ENCODE data around the gene EDEM3.
A peak's percentile ranks its signal among the peaks of the same experiment; 100 is the strongest.
"Not testable (repeated sequence)": the region's sequence is repeated elsewhere in the genome, so short reads cannot be mapped to it uniquely, and the experiment has no call there.

EDEM3 gene

GRCh38 chr1:184739070-184739469, 15.6 kb downstream of the EDEM3 start:
- no peak for DNase-seq

DNA sequence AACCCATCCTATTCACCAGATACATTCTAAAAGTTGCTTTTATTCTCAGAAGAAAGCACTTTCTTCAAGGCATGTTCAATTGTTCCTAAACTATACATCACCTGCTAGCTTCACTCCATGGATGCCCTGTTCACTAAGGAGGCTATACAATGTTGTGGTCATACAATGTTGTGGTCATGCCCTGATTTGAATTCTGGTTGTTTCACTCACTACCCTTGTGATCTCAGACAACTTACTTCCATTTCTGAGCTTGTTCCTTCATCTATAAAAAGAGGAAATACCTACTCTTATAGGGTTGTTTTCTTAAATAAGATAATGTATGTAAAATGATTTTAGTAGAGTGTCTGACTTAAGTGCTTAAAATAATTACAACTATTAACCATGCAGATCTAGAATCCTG, 19.7 kb downstream of the EDEM3 start:
- DNase-seq, result no peak

DNA sequence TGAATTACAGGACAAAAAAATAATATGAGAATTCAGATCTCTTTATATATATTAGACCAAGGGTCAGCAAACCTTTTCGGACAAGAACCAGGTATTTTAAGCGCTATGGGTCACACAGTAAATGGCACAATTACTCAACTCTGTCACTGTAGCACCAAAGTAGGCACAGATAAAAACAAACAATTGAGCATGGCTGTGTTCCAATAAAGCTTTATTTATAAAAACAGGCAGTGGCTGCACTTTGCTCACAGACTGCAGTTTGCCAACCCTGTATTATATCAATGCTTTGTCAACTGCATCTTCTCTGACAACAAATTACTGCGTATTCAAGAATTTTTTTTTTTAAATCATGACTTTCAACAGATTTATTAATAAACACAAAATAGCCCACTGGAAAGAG, 29.8 kb downstream of the EDEM3 start:
- DNase-seq, result no peak

GRCh38 chr1:184716158-184716557, 38.5 kb downstream of the EDEM3 start:
- DNase-seq, result no peak

GRCh38 chr1:184709418-184709817, 45.2 kb downstream of the EDEM3 start:
- no peak for DNase-seq

DNA sequence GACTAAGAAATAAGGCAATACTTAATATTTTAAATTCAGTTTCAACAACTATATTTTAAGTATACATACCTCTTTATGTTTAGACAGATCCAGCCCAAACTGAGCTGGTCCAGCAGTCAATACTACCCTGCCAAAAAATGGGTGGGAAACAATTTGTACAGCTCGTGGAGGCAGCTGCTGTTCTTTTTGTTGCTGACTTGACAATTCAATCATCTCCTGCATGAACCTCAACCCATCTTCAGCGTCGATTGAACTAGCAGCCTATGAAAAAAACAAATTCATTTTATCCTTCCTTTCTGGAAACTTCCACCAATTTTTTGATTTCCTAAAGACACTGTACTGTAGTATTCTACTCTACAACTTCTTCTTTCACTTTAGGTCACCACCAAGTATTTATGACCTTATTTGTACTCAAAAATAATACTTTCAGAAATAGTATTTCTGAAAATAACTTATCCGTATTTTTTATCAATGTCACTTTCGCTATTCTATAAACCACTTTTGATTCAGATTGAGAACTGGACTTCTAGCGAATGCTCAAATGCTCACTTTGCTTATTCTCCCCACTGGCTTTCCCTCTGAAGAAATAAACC, 46.5 kb downstream of the EDEM3 start:
- DNase-seq, result no peak

GRCh38 chr1:184705271-184705670, 49.4 kb downstream of the EDEM3 start:
- no peak for DNase-seq

DNA sequence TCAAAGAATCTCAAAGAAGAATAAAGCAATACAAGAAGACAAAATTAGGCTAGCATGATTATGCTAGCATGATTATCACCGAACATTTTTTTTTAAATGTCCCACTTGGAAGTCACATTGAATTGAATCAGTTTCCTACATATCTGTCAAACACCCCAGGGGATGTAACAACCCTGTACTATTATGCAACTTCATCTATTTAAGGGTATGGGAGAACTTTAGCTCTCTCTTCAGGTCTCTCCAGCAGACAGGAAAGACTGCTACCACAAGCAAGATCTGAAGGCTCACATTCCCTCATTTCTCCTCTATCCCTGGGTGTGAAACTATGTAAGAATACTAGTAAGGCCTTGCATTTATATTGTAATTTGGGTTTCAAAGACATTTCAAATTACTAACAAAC, 52.8 kb downstream of the EDEM3 start:
- no peak for DNase-seq

- DNase-seq, result no peak
These were observed 55.7 kb downstream of the EDEM3 start for GRCh38 chr1:184698969-184699368.

DNA sequence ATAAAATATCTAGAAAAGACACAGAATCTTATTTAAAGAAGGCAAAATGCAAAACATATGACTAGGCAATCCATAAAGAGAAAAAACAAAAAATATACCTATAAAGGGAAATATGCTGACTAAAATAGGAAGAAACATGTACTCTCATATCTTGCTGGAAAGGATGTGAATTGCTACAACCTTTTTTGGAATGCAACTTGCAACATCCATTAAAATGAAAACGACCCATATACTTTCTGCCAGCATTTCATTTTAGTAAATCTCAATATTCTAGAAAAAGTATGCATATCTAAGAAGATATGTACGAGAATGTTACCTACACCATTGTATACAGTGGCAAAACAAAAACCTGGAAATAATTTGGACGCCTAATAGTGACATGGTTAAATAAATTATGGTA, 56.6 kb downstream of the EDEM3 start:
- no peak for DNase-seq

DNA sequence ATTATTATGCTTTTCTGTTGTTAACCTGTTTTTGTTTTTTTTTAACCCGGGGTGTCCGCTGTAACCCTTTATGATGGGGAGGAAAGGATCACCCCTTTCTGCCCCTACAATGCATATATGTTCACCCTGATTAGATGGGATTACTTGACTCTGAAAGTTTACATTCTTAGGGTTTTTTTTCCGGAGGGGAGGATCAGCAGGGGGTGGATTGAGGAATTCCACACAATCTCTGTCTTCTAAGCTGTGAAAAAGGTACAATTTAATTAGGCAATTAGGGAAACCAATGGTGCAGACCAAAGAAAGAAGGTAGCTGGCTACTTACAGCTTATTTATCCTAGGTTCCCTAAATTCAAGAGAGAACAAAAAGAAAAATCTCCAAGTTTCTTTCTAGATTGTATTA, 58.3 kb downstream of the EDEM3 start:
- no peak for DNase-seq

DNA sequence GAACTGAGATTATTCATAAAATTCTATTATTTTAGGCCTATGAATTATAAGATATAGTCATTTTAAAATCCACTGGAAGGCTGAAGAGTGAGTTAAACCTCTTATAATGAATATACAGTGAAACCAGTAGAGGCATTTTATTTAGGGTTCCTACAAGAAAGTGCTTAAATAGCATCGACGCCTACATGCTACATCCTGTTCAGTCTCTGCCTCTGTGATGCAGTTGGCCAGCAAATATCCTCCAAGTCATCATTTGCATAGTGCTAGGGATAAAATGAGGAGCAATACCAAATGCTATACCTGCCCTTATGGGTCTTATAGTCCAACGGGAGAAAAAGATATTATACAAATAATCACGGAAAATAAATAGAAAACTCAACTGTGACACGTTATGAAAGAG, 59.6 kb downstream of the EDEM3 start:
- peak in 1 of 2 donors; percentile 13 for DNase-seq

GRCh38 chr1:184693011-184693410, 61.6 kb downstream of the EDEM3 start:
- DNase-seq, result no peak

DNA sequence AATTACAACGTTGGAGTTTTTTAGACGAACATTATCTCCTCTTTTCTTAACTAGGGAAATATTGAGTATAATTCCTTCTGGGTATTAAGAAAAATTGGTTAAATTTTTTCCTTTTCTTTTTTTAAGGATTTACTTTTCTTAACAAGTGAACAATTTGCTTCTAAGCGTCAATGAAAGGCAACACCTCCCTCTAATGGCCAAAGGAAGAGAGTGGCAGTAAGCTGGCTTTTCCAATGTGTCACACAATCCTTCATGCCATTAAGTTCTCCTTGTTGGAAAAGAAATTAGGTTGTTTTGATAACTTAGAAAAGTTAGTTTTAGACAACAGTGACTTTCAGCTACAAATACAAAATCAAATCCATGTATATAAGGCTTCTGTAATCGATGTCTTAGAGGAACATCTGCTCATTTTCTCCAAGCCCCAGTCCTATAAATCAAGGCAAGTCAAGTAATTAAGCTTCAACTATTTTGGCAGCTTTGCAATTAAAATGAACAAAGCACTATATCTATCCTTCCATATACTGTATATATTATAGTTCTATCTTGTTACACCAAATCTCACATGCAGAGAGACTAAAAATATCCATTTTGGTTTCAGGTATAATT, 62.8 kb downstream of the EDEM3 start:
- DNase-seq, result peak in 1 of 2 donors; percentile 49

GRCh38 chr1:184686540-184686939, 68.1 kb downstream of the EDEM3 start:
- no peak for DNase-seq

DNA sequence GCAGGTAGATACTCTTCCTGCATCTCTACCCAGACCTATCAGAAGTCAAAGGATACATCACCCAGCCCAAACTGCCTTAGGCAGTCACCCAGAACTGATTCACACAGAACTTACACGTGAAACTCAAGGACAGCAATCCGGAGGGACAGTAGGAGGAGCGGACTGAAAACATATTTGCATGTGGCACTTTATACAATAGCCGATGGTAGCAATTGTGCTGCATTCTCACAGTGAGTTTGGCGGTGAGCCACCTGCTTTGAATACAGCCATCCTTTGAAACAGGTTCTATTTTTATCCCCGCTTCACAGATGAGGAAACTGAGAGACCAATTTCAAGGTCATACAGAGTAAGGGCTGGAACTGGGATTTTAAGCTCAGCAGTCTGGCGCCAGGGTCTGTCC, 69.5 kb downstream of the EDEM3 start:
- DNase-seq, result no peak

DNA sequence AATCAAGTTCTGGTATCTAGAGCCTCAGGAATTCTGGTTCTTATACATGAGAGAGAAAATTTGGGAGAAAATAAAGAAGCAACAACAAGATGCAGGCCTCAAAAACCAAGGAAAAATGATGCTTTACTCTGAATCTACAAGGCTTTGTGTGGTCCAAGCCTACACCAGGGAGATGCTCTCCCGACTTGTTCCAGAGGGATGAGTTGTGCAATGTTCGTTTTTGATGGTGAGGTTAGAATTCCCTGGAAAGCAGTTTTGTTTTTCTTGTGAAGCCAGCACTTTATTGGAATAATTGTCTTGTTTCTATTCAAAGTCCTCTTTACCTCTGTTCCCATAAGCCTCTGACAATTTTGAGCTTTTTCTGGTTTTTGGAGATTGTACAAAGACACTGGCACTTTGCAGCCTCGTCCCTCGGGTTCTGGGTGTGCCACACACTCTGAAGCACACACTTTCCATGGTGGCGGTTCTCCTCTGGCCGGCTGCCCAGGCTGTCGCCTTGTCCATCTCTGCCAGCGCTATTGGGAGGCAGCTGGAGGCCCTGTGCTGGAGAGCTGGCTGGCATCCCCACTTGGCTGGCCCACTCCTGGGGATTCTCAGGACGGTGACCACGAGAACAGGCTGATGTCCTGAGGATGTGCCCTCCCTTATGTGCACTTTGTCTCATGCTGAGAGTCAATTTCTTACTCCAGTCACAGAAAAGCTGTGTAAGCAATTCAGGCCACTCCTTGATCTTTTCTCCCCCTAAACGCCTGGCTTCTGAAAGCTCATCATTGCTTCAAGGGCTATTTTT, 70.2 kb downstream of the EDEM3 start:
- peak in 1 of 2 donors; percentile 7 for DNase-seq

- DNase-seq, result no peak
These were observed 71.7 kb downstream of the EDEM3 start for GRCh38 chr1:184682956-184683355.

DNA sequence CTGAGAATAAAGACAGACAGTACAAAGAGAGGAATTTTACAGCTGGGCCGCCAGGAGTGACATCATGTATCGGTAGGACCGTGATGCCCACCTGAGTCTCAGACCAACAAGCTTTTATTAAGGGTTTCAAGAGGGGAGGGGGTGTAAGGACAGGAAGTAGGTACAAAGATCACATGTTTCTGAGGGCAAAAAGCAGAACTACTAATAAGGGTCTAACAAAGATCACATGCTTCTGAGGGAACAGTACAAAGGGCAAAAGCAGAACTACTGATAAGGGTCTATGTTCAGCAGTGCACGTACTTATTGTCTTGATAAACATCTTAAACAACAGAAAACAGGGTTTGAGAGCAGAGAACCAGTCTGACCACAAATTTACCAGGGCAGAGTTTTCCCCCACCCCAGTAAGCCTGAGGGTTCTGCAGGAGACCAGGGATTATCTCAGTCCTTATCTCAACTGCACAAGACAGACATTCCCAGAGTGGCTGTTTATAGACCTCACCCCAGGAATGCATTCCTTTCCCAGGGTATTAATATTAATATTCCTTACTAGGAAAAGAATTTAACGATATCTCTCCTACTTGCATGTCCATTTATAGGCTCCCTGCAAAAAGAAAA, 73.9 kb downstream of the EDEM3 start:
- not testable (repeated sequence) for DNase-seq

DNA sequence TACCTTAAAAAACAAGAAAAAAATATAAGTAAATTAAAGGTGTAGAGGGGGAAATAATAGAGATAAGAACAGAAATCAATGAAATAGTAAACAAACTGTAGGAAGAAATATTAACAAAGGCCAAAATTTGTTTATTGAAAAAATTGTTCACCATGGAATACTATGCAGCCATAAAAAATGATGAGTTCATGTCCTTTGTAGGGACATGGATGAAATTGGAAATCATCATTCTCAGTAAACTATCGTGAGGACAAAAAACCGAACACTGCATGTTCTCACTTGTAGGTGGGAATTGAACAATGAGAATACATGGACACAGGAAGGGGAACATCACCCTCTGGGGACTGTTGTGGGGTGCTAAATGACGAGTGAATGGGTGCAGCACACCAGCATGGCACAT, 75.2 kb downstream of the EDEM3 start:
- DNase-seq, result not testable (repeated sequence)

DNA sequence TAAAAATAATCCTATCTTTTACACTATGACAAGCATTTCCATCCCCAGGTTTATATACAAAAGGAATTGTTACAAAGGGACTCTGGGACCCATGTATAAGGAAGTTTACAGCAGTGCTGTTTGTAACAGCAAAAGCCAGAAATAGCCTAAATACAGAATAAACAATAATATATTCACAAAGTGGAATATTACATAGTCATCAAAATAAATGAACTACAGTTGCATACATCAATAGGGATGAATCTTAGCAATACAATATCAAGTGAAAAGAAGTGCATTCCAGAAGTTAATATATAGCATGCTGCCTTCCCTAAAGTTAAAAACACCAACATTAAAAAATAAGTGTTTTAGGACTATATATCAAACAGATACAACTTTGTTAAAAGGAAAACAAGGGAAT, 77.3 kb downstream of the EDEM3 start:
- DNase-seq, result no peak

- DNase-seq, result no peak
These were observed 81.4 kb downstream of the EDEM3 start for GRCh38 chr1:184673305-184673704.

GRCh38 chr1:184672013-184672726, 82.5 kb downstream of the EDEM3 start:
- DNase-seq, result no peak

Measured in hippocampal formation (tissue), 2 donors.